OCI-LY1 (cell line): ENCODE data around the gene FXR1.
A peak's percentile ranks its signal among the peaks of the same experiment; 100 is the strongest.
"Not testable (repeated sequence)": the region's sequence is repeated elsewhere in the genome, so short reads cannot be mapped to it uniquely, and the experiment has no call there.

ENCODE experiments used
- H2AFZ ChIP-seq: fragments of 200-600 bp; sonication (generic), shearing (Covaris generic); 2 replicates; pipeline ENCODE4 v1.6.0; 2014; ENCODE audit warnings: antibody characterized with exemption, mild to moderate bottlenecking, low read length
- H3F3A ChIP-seq: fragments of 200-600 bp; sonication (generic), shearing (Covaris generic); 2 replicates; pipeline ENCODE4 v1.6.0; 2014; ENCODE audit warnings: mild to moderate bottlenecking, antibody characterized with exemption, low read length, moderate library complexity; ENCODE audit not compliant: insufficient read depth
- H3K27ac ChIP-seq: fragments of 200-600 bp; sonication (generic); 2 replicates; pipeline ENCODE4 v1.5.1; 2014; ENCODE audit warnings: low read length, mixed run types, mild to moderate bottlenecking, low read depth; ENCODE audit not compliant: poor library complexity, severe bottlenecking
- H3K27me3 ChIP-seq: fragments of 200-600 bp; sonication (generic); 2 replicates; pipeline ENCODE4 v1.6.0; 2014; ENCODE audit warnings: antibody characterized with exemption, mild to moderate bottlenecking, low read length, moderate library complexity; ENCODE audit not compliant: insufficient read depth
- H3K36me3 ChIP-seq: fragments of 200-600 bp; sonication (generic); 2 replicates; pipeline ENCODE4 v1.6.1; 2014; ENCODE audit warnings: mild to moderate bottlenecking, antibody characterized with exemption, low read length, moderate library complexity, mixed read lengths; ENCODE audit not compliant: insufficient read depth
- H3K4me1 ChIP-seq: fragments of 200-600 bp; sonication (generic); 2 replicates; pipeline ENCODE4 v1.5.1; 2014; ENCODE audit warnings: mild to moderate bottlenecking, low read length, moderate library complexity; ENCODE audit not compliant: insufficient read depth, severe bottlenecking
- H3K4me2 ChIP-seq: fragments of 200-600 bp; sonication (generic), shearing (Covaris generic); 2 replicates; pipeline ENCODE4 v1.6.1; 2014; ENCODE audit warnings: low read length
- H3K4me3 ChIP-seq: fragments of 200-600 bp; sonication (generic); 2 replicates; pipeline ENCODE4 v1.5.1; 2014; ENCODE audit warnings: low read length, low read depth, mild to moderate bottlenecking, mixed read lengths; ENCODE audit not compliant: poor library complexity, severe bottlenecking
- H3K79me2 ChIP-seq: fragments of 200-600 bp; shearing (Covaris generic); 2 replicates; pipeline ENCODE4 v1.6.1; 2016; ENCODE audit warnings: mixed run types, low read length, mixed read lengths; ENCODE audit not compliant: insufficient read depth
- H3K9ac ChIP-seq: fragments of 200-600 bp; sonication (generic), shearing (Covaris generic); 2 replicates; pipeline ENCODE4 v1.6.1; 2014; ENCODE audit warnings: mild to moderate bottlenecking, low read length, mixed read lengths
- H3K9me2 ChIP-seq: fragments of 200-600 bp; sonication (generic), shearing (Covaris generic); 2 replicates; pipeline ENCODE4 v1.6.1; 2014; ENCODE audit warnings: low read depth, mild to moderate bottlenecking, low read length, mixed read lengths
- H3K9me3 ChIP-seq: fragments of 200-600 bp; shearing (Covaris generic); 2 replicates; pipeline ENCODE4 v1.6.1; 2014; ENCODE audit warnings: low read length, mixed read lengths
- H4K20me1 ChIP-seq: fragments of 200-600 bp; sonication (generic), shearing (Covaris generic); 2 replicates; pipeline ENCODE4 v1.6.0; 2016; ENCODE audit warnings: mild to moderate bottlenecking, low read length; ENCODE audit not compliant: insufficient read depth
- CTCF ChIP-seq: fragments of 200-600 bp; sonication (generic), shearing (Covaris generic); IDR thresholded peaks from 2 replicates; pipeline ENCODE4 v1.5.1; 2017; ENCODE audit warnings: mild to moderate bottlenecking, antibody characterized with exemption, low read length, moderate library complexity, mixed read lengths
- EZH2 ChIP-seq: fragments of 200-600 bp; sonication (generic), shearing (Covaris generic); IDR thresholded peaks from 2 replicates; pipeline ENCODE4 v1.8.0; 2017; ENCODE audit warnings: borderline replicate concordance, mixed run types, mild to moderate bottlenecking, antibody characterized with exemption, low read length, moderate library complexity, mixed read lengths

FXR1 gene

GRCh38 chr3:180912304-180913296 is at the start of gene FXR1:
Gene FXR1 (plus strand): TSS chr3:180912670. CDS start chr3:180912686, 16 bp downstream.
- peak within 1 kb of the TSS; percentile 73 for H3K4me2 ChIP-seq
- H3K4me1 ChIP-seq: peaks cover 40% of the 10 kb centered on the region
- peak within 1 kb of the TSS; percentile 74 for H2AFZ ChIP-seq
- H4K20me1 ChIP-seq: peaks cover 17% of the 10 kb centered on the region
- peak within 1 kb of the TSS; percentile 91 for H3K9ac ChIP-seq
- H3K27me3 ChIP-seq: no peaks in the 10 kb centered on the region
- no peaks in the 10 kb centered on the region for H3K9me3 ChIP-seq
- no peaks in the 10 kb centered on the region for H3F3A ChIP-seq
- no peak for TF ChIP-seq EZH2
- TF ChIP-seq CTCF: peak; percentile 83
- H3K79me2 ChIP-seq: peaks cover 58% of the 10 kb centered on the region
- H3K27ac ChIP-seq: peak within 1 kb of the TSS; percentile 87
- H3K4me3 ChIP-seq: peak within 1 kb of the TSS; percentile 87
- no peaks in the 10 kb centered on the region for H3K9me2 ChIP-seq
- peaks cover 45% of the 10 kb centered on the region for H3K36me3 ChIP-seq

GRCh38 chr3:180870008-180870699 is 42.3 kb upstream of the FXR1 start:
- Histone ChIP-seq H3K4me1 (no peaks in the 10 kb centered on the region), H3K9ac (no peak overlapping the region), H3K36me3 (no peaks in the 10 kb centered on the region), H3K27me3 (peaks cover 6% of the 10 kb centered on the region; the same call in 1 of the 2 replicates), H2AFZ (no peak overlapping the region), H4K20me1 (no peaks in the 10 kb centered on the region), H3K9me2 (no peaks in the 10 kb centered on the region), H3K27ac (no peak overlapping the region), H3F3A (no peaks in the 10 kb centered on the region), H3K4me2 (no peak overlapping the region), H3K79me2 (no peaks in the 10 kb centered on the region), H3K9me3 (no peaks in the 10 kb centered on the region), H3K4me3 (no peak overlapping the region)
- no peak for TF ChIP-seq EZH2
- TF ChIP-seq CTCF: no peak

- Histone ChIP-seq H3K4me3 (no peak overlapping the region), H3K4me1 (no peaks in the 10 kb centered on the region), H3K9me3 (no peaks in the 10 kb centered on the region), H3K4me2 (no peak overlapping the region), H3K27ac (no peak overlapping the region), H3K9me2 (no peaks in the 10 kb centered on the region), H3K9ac (no peak overlapping the region), H3K36me3 (no peaks in the 10 kb centered on the region), H3K79me2 (no peaks in the 10 kb centered on the region), H3K27me3 (peaks cover 6% of the 10 kb centered on the region; the same call in 1 of the 2 replicates), H3F3A (no peaks in the 10 kb centered on the region), H2AFZ (no peak overlapping the region), H4K20me1 (no peaks in the 10 kb centered on the region)
- TF ChIP-seq EZH2: no peak
- no peak for TF ChIP-seq CTCF
Observed at GRCh38 chr3:180871901-180872300, 40.6 kb upstream of the FXR1 start.

- H3K9ac ChIP-seq, H3F3A ChIP-seq, H3K27me3 ChIP-seq, H3K9me3 ChIP-seq, H3K4me1 ChIP-seq, H3K27ac ChIP-seq, H3K79me2 ChIP-seq, H3K4me3 ChIP-seq, H3K9me2 ChIP-seq, H3K4me2 ChIP-seq, H3K36me3 ChIP-seq, H4K20me1 ChIP-seq, H2AFZ ChIP-seq: not testable (repeated sequence)
Observed at GRCh38 chr3:180872430-180872829, 40.0 kb upstream of the FXR1 start.
